ENCODE data around the gene TJP1. TPM values are rescaled to one million over a fixed set of nuclear protein-coding genes. Genes with fewer than 3 reads are reported as not detected.
"Not testable (repeated sequence)": the region's sequence is repeated elsewhere in the genome, so short reads cannot be mapped to it uniquely, and the experiment has no call there.

Gene TJP1
- polyA plus RNA-seq, 3 donors = 164 to 177 (median 167) TPM

DNA sequence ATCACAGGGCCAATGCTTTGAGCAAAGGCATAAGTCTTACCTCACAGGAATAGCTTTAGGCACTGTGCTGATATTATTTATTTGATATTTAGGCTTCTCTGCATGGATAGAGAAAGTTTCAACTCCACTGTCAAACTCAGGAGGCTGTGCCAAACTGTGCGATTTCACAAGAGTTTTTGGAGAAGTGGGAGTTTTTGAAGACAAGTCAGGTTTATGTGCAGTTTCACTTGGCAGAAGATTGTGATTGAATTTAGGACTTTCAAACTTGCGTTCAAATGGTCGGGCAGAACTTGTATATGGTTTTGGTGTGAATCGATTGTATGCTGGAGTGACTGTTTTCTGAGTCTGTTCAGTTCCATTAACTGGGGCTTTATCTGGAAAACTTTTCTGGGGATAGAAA, 113.7 kb downstream of the TJP1 start:
- DNase-seq (ENCODE audit: low read depth in 3 of 3, low spot score in 2 of 3) = no peak

DNA sequence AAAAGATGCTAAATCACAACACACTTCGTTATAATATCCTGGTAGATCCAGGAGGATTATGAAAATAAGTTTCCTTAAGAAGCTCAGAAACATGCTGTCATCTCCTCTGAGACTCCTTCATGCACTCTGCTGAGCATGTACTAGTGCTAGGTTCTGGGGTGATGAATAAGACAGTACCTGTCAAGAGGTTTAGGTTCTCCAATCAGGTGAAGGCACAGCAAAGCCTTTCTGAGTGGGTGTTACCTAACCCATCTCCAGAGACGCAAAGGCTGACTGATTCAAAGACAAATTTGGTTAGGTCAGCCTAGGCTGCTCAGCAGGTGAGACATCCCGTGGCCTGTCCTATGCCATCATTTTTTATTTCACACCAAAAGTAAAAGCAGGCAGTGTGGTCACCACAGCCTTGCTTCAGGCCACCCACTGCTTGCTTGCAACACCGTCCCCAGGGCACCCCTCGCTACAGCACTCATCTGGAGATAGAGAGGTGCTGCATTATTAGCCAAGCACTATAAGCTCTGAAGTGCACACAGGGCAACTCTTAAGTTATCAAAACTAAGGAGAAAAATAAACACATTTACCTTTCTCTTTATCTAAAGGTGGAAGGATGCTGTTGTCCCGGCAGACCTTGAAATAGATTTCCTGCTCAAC, 117.2 kb downstream of the TJP1 start:
- DNase-seq (ENCODE audit: low read depth in 3 of 3, low spot score in 2 of 3) = no peak

DNA sequence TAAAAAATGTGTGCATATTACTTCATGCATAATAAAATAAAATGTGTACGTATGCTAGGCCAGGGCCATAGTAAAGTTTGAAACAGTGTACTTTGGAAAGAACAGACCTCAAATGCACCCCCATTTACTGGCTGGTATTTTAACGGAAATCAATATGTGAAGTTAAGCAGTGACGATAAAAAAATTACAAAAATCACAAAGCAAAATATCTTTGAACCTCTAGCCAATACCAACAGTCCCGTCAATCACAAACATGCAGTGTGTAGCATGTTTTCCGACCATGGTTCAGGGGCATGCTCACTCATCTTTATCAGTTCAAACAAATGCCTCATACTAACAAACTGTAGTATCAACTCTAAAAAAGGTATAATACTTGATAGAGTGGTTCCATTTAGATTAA, 121.1 kb downstream of the TJP1 start:
- DNase-seq (ENCODE audit: low read depth in 3 of 3, low spot score in 2 of 3) = no peak

DNA sequence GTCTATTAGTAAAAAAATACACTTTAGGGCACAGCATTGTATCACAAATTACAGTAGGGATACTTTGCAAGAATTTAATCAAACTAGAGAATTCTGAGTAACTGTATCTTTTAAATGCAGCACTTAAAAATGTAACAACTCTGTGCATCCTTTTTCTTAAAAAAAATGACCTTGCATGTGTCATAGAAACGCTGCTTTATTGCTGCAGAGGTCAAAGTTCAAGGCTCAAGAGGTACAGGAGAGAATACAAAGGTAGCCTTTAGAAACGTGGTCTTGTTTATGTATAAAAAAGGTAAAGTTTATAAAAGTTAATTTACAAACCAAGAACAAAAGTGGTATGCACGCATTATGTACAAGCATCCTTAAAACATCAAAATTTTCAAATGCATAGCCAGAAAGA, 122.0 kb downstream of the TJP1 start:
- no peak for DNase-seq (ENCODE audit: low read depth in 3 of 3, low spot score in 2 of 3)

DNA sequence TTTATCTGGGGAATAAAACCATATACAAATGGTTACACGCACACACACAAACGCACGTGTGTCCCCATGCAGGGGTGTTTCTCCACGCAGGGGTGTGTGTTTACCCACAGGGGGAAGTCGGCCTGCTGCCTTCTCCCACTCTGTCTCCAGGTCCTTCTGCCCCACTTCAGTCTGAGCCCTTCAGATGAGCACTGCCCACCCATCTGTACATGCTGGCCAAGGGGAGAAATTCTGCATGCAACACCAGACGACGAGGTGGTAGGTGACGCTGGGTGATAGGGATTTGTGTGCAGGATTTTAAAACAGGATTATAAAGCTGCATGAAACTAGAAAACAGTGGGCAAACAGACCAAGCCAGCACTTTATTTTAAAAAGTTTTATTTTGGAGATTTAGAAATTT, 122.5 kb downstream of the TJP1 start:
- DNase-seq (ENCODE audit: low read depth in 3 of 3, low spot score in 2 of 3) = no peak

DNA sequence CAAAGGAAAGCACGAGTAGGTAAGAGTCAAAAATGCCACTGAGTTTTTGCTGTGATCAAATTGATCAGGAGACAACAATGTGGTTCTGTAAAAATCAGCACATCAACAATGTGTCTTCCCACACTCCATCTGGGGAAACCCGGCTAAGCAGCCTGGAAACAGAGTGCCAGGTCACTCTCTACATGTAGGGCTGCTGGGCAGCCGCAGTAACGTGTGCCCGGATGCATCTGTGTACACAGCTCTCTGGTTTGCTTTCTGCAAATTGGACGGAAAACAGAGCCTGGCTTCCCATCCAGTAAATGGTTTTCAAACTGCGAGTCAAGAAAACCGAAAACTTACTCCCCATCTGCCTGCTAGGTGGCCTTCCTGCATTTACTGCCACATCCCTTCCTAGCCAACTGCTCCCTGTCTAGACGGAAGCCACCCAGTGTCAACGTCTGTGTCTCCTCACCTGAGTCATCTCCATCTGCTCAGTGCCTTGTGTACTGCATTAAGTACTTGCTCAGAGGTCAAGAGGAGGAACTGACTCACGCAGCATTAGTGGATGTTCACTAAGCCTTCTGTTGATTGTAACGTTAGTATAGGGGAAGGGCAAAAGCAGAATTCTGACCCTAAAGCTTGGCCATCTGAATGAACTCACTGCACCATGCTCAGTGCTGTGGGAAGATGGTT, 124.1 kb downstream of the TJP1 start:
- DNase-seq (ENCODE audit: low read depth in 3 of 3, low spot score in 2 of 3) = no peak

DNA sequence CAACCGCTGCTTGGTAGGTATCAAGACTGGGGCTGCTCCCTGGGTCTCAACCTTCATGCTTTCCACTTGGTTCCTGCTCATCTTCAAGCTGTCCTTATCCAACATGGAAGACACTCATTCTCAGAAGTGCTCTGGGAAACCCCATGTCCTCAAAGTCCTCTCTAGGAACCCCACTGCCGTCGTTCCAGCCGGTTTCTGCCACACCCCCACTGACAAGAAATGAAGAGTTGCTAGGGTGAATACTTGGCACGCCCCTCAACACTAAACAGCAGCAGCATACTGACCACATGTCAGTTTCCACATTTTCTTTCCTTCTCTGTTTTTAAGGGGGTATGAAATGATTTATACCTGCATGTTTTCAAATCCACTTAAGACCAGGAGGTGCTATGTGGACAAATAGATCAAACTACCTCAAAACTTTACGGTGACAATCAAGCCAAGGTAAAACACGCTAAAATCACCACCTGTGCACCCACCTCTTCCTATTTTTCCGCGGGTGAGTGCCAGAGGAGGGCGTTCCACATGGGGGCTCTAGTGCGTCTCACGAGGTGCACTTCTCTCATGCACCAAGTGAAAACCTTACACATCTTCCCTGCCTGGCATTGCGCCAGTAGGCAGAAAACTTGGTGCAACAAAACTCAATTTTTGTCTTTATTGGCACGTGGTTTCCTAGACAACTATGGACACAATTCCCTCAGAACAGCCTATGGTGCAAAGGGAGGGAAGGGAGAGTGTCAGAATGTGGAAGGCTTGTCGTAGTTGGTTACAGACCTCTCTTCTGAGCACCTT, 125.1 kb downstream of the TJP1 start:
- no peak for DNase-seq (ENCODE audit: low read depth in 3 of 3, low spot score in 2 of 3)

DNA sequence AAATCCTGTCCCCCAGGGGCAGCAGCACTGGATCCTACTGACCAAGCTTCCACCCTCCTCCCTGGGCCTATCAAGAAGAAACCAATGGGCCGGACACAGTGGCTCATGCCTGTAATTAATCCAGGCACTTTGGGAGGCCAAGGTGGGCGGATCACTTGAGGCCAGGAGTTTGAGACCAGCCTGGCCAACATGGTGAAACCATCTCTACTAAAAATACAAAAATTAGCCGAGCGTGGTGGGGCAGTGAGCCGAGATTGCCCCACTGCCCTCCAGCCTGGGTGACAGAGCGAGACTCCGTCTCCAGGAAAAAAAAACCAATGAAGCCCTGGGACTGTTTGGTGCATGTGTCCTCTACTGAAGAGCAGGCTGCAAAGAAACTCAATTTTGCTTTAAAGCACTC, 125.8 kb downstream of the TJP1 start:
- not testable (repeated sequence) for DNase-seq (ENCODE audit: low read depth in 3 of 3, low spot score in 2 of 3)

DNA sequence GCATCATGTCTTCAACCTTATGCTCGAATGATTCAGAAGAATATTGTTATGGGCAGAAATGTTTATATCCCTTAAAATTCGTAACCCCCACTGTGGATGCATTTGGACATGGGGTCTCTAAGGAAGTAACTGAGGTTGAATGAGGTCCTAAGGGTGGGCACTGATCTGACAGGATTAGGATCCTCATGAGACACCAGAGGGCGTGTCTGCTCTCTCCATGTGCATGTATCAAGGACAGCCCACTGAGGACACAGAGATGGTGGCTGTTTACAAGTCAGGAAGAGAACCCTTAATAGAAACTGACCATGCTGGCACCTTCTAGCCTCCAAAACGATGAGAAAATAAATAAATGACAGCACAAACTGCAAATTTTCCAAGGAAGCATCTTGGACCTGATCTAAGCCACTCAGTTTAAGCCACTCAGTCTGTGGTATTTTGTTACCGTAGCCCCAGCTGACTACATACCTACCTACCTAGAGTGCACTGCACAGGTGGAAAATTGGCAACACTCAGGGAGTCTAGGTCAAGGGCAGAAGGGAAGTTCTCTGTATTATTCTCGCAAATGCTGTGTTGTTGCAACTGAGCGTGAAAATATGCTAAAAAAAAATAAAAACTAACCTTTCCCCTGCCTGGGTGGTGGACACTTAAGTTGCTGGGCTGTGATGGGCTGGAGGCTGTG, 126.6 kb downstream of the TJP1 start:
- no peak for DNase-seq (ENCODE audit: low read depth in 3 of 3, low spot score in 2 of 3)

DNA sequence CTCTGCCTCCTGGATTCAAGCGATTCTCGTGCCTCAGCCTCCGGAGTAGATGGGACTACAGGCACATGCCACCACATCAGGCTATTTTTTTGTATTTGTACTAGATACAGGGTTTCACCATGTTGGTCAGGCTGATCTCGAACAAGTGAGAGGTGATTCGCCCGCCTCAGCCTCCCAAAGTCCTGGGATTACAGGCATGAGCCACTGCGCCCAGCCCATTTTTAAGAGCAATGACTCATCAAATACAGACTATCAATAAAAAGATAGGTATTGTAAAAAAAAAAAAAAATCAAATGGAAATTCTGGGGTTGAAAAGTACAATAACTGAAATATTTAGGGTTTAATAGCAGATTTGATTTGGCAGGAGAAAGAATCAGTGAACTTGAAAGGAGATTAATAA, 129.0 kb downstream of the TJP1 start:
- DNase-seq (ENCODE audit: low read depth in 3 of 3, low spot score in 2 of 3) = no peak

DNA sequence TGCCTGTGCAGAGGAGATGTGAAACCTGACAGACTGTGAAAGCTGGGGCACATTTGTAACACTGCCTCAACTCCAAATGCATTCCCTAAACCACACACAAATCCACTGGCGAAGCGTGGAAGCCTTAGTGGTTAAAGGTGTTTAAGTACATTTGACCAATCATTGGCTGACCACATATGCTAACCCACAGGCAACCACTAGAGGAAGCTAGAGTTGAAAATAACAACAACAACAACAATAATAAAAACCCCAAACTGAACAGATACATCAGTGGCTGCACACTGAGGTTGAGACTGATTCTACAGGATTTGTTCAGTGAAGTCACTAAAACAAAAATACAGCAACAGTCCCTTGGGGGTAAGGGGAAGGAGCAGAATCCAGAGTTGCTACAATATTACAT, 129.7 kb downstream of the TJP1 start:
- DNase-seq (ENCODE audit: low read depth in 3 of 3, low spot score in 2 of 3) = no peak

DNA sequence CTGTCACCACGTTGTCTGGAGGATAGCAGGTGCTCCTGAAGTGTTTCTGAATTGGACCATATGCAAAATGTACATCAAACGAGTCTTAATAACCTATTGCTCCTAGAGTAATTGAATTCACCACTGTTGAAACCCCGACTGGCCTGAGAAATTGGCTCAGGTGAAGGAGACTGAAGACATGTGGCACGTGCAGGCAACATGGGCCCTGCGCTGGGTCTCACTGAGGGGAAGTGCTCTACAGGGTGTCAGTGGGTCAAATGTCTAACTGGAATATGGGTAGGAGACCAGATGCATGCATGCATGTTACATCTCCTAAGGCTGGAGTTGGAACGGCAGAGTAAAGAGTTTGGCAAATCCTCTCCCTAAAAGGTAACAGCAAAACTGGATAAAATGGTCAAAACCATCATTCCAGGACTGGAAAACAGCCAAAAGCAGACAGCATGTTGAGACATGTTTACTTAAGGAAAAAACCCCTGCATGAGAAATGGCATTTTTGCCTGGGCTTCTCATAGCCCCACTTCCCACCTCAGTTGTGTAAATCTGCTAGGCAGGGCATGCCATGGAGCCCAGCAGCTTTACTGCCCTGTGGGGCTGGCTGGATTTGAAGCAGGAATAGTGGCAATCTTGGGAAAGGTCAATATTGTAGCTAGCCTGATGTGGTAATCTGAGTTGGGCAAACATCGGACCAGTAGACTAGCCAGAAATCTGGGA, 131.3 kb downstream of the TJP1 start:
- DNase-seq (ENCODE audit: low read depth in 3 of 3, low spot score in 2 of 3) = no peak

DNA sequence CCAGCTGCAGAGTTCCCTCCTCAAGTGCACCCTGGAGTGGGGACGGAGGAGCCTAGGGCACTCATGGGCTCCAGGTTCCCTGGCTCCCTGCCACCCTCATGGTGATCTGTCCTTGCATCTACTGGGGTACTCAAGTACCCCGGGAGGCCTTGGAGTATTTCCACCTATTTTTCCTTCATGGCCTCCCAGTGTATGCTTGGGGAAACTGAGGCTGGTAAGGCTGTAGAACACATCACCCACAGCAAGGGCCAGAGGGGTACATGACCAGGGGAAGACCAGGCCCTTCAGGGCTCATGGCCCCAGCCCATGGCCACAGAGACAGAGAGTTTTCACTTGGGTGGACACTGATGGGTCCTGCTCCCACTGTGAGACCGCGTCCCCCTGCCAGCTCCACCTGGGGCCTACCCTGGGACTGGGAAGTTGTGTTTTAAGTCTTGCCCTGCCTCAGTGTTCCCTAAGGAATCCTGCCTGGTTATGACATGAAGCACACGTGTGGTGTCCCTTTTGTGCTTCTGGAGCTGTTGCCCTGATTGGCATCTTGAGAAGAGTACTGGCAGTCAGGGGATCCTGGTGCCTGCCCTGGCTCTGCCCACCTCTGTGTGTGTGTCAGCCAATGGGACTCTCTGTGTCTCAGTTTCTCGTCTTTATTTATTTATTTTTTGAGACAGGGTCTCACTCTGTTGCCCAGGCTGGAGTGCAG, 132.8 kb downstream of the TJP1 start:
- no peak for DNase-seq (ENCODE audit: low read depth in 3 of 3, low spot score in 2 of 3)

DNA sequence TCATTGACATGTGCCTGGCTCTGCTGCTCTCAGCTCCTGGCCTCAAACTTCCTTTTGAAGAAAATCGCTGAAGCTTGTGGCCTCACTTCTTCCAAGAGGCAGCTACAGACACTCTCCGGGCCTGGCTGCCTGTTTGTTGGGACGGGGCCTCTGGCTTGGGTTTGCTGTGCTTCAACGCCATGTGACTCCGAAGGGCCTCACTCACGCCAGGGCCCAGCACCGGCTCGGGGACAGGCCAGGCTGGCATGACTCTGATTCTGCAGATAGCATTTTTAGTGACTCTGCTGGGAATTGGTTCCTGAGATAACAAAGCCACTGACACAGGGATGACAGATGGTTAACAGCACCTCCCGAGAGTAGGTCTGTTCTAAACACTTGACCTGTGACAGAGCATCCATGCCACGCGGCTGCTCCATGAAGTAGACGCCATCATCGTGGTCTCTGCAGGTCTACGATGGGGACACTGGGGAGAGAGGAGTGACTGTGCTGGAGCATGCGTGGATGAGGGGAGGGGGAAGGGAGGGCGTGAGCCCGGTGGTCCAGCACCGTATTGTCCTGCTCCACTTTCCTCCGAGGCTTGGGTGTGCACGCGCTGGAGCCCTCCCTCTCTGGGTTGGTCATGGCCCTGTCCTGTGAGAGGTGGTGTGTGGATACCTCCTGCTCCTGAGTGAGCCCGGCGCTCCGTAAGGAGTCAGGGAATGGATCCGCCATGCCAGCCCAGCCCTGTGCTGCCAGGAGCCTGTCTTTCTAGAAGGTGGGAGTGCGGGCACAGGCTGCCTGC, 133.6 kb downstream of the TJP1 start:
- no peak for DNase-seq (ENCODE audit: low read depth in 3 of 3, low spot score in 2 of 3)

DNA sequence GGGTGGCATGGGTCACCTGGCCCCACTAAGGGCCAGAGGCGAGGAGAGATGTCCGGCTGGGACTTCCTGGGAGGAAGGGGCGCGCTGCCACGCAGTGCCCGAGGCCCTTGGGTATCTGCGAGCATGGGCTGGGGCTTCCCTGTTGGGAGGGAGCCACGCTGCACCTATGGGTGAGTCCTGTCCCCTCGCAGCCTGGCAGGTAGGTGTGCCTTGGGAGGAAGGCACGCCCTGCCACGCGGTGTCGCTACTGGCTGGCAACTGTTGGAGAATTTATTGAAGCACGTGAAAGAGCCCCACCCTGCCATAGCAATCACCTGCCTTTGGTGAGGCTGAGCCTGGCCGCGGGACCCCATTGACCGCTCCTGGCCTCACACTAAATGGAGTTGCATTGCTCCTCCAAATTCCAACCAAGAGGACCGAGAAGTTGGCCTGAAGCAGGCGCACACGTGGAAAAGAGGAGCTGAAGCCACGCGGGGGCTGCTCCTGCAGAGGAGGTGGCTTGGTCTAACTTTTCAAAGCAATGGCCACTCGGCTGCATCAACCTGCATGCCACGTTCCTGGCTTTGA, 134.2 kb downstream of the TJP1 start:
- DNase-seq (ENCODE audit: low read depth in 3 of 3, low spot score in 2 of 3) = no peak

DNA sequence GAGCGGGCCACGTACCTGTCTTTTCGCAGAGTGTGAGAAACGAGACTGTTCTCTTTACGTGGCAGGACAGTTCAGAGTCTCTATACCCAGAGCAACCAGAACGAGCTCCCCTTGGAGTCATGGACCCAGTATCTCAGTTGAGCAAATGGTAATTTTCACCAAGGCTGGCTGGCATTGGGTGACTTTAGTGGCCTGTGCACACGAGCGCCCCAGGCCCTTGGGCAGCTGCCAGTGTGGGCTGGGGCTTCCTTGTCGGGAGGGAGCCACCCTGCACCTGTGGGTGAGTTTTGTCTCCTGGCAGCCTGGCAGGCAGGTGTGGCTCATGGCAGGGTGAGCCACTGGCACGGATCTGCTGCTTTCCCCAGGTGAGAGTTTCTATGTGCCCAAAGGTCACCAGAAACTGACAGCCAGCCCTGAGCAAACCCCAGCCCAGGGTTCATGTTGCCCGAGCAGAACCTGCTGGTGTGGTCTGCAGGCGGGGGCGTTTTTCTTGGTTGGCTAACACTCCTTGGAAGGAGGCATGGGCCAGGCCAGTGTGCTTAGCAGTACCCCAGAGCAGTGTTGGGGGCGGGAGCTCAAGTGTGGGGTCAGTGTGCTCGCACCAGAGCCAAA, 135.0 kb downstream of the TJP1 start:
- DNase-seq (ENCODE audit: low read depth in 3 of 3, low spot score in 2 of 3) = no peak

DNA sequence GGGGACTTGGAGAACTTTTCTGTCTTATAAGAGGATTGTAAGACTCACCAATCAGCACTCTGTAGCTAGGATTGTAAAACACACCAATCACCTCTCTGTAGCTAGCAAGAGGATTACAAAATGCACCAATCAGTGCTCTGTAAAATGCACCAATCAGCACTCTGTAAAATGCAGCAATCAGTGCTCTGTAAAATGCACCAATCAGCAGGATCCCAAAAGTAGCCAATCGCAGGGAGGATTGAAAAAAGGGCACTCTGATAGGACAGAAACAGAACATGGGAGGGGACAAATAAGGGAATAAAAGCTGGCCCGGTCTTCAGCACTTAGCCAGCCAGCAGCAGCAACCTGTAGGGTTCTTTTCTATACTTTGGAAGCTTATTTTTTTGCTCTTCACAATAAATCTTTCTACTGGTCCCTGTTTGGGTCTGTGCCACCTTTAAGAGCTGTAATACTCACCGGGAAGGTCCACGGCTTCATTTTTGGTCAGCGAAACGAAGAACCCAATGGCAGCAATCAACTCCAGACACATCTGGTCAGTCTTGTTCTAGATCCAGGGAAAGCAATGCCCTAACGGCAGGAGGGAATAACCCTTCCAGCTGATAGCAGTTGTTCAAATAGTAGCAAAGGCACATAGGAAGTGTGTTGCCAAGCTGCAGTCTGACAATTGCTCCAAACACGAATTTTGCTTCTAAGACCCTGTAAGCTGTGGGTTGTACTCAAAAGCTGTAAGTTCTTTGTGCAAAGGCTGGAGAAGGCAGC, 135.6 kb downstream of the TJP1 start:
- no peak for DNase-seq (ENCODE audit: low read depth in 3 of 3, low spot score in 2 of 3)

DNA sequence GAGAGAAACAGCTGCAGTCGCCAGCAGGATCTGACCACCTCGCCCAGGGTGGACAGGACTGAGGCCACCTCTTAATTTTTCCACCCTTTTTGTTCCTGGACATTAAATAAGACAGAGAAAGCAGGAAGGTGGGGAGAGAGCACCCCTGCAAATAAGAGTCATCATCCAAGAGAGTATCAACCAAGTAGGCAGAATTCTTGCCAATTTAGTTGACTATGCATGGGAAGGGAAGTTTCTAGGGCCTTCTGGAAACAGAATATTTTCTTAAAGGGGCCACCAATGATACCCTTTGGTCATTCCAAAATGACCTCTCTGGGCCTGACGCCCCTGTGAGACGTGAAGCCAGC, 136.2 kb downstream of the TJP1 start:
- no peak for DNase-seq (ENCODE audit: low read depth in 3 of 3, low spot score in 2 of 3)

Data from right renal cortex interstitium (tissue), 3 donors.